HEK293 (cell line): Measurements from ENCODE around the gene BRD8.

Experiments
- EGR2 ChIP-seq: fragments of 450-650 bp; formaldehyde crosslinking; IDR thresholded peaks from 2 replicates; pipeline ENCODE4 v1.5.1; 2016; ENCODE audit warnings: low read depth, missing biosample characterization, missing genetic modification characterization
- PRDM1 ChIP-seq: fragments of 450-650 bp; formaldehyde crosslinking; IDR thresholded peaks from 2 replicates; pipeline ENCODE4; 2016; ENCODE audit warnings: missing biosample characterization, missing genetic modification characterization
- TRIM28 ChIP-seq: IDR thresholded peaks from 2 replicates; pipeline ENCODE4 v1.6.1; 2011; ENCODE audit warnings: low read length, control low read depth, borderline replicate concordance
- ZBTB21 ChIP-seq: fragments of 450-650 bp; formaldehyde crosslinking; IDR thresholded peaks from 2 replicates; pipeline ENCODE4 v1.5.1; 2017; ENCODE audit warnings: missing biosample characterization, missing genetic modification characterization
- ZFP69B ChIP-seq: fragments of 450-650 bp; formaldehyde crosslinking; IDR thresholded peaks from 2 replicates; pipeline ENCODE4 v1.5.1; 2016; ENCODE audit warnings: missing biosample characterization, missing genetic modification characterization
- ZNF10 ChIP-seq: fragments of 450-650 bp; formaldehyde crosslinking; IDR thresholded peaks from 2 replicates; pipeline ENCODE4 v1.5.1; 2017; ENCODE audit warnings: missing biosample characterization, missing genetic modification characterization
- ZNF133 ChIP-seq: fragments of 450-650 bp; formaldehyde crosslinking; IDR thresholded peaks from 2 replicates; pipeline ENCODE4 v1.5.1; 2016; ENCODE audit warnings: missing biosample characterization, missing genetic modification characterization
- ZNF140 ChIP-seq: fragments of 450-650 bp; formaldehyde crosslinking; IDR thresholded peaks from 2 replicates; pipeline ENCODE4 v1.5.1; 2016; ENCODE audit warnings: missing biosample characterization, missing genetic modification characterization
- ZNF202 ChIP-seq: fragments of 450-650 bp; formaldehyde crosslinking; IDR thresholded peaks from 2 replicates; pipeline ENCODE4 v1.5.1; 2016; ENCODE audit warnings: missing biosample characterization, missing genetic modification characterization, borderline replicate concordance
- ZNF214 ChIP-seq: fragments of 450-650 bp; formaldehyde crosslinking; IDR thresholded peaks from 2 replicates; pipeline ENCODE4 v1.5.1; 2017; ENCODE audit warnings: missing biosample characterization, mild to moderate bottlenecking, missing genetic modification characterization, borderline replicate concordance
- ZNF239 ChIP-seq: fragments of 450-650 bp; formaldehyde crosslinking; IDR thresholded peaks from 2 replicates; pipeline ENCODE4 v1.5.1; 2016; ENCODE audit warnings: missing biosample characterization, missing genetic modification characterization
- ZNF324 ChIP-seq: fragments of 450-650 bp; formaldehyde crosslinking; IDR thresholded peaks from 2 replicates; pipeline ENCODE4 v1.5.1; 2016; ENCODE audit warnings: missing biosample characterization, missing genetic modification characterization
- ZNF341 ChIP-seq: fragments of 450-650 bp; formaldehyde crosslinking; IDR thresholded peaks from 2 replicates; pipeline ENCODE4; 2016; ENCODE audit warnings: low read depth, missing biosample characterization, missing genetic modification characterization
- ZNF350 ChIP-seq: fragments of 450-650 bp; formaldehyde crosslinking; IDR thresholded peaks from 2 replicates; pipeline ENCODE4 v1.5.0; 2017; ENCODE audit warnings: missing biosample characterization, mild to moderate bottlenecking, missing genetic modification characterization
- ZNF394 ChIP-seq: fragments of 450-650 bp; formaldehyde crosslinking; IDR thresholded peaks from 2 replicates; pipeline ENCODE4 v1.5.1; 2016; ENCODE audit warnings: missing biosample characterization, missing genetic modification characterization, mild to moderate bottlenecking, moderate library complexity, borderline replicate concordance
- ZNF433 ChIP-seq: fragments of 450-650 bp; formaldehyde crosslinking; IDR thresholded peaks from 2 replicates; pipeline ENCODE4 v1.5.1; 2016; ENCODE audit warnings: missing biosample characterization, missing genetic modification characterization, low read depth
- ZNF529 ChIP-seq: fragments of 450-650 bp; formaldehyde crosslinking; IDR thresholded peaks from 2 replicates; pipeline ENCODE4 v1.5.1; 2017; ENCODE audit warnings: missing genetic modification characterization, missing biosample characterization; ENCODE audit not compliant: insufficient replicate concordance
- ZNF555 ChIP-seq: fragments of 450-650 bp; formaldehyde crosslinking; conservative IDR thresholded peaks from 2 replicates; pipeline ENCODE4 v1.5.1; 2017; ENCODE audit warnings: missing biosample characterization, mild to moderate bottlenecking, missing genetic modification characterization, inconsistent platforms
- ZNF560 ChIP-seq: fragments of 450-650 bp; formaldehyde crosslinking; IDR thresholded peaks from 2 replicates; pipeline ENCODE4 v1.5.1; 2017; ENCODE audit warnings: missing biosample characterization, missing genetic modification characterization, borderline replicate concordance
- ZNF624 ChIP-seq: fragments of 450-650 bp; formaldehyde crosslinking; IDR thresholded peaks from 2 replicates; pipeline ENCODE4 v1.5.1; 2017; ENCODE audit warnings: missing biosample characterization, missing genetic modification characterization
- TF ChIP-seq, protein P1 (sequence below): fragments of 450-650 bp; formaldehyde crosslinking; IDR thresholded peaks from 2 replicates; pipeline ENCODE4 v1.5.1; 2017; ENCODE audit warnings: missing biosample characterization, missing genetic modification characterization
- TF ChIP-seq, protein P2 (sequence below): fragments of 450-650 bp; formaldehyde crosslinking; IDR thresholded peaks from 2 replicates; pipeline ENCODE4 v1.5.1; 2017; ENCODE audit warnings: missing biosample characterization, missing genetic modification characterization
- TF ChIP-seq, protein P3 (sequence below): fragments of 450-650 bp; formaldehyde crosslinking; IDR thresholded peaks from 2 replicates; pipeline ENCODE4 v1.5.1; 2016; ENCODE audit warnings: missing biosample characterization, missing genetic modification characterization
- TF ChIP-seq, protein P4 (sequence below): fragments of 450-650 bp; formaldehyde crosslinking; IDR thresholded peaks from 2 replicates; pipeline ENCODE4 v1.5.1; 2016; ENCODE audit warnings: missing biosample characterization, missing genetic modification characterization
- TF ChIP-seq, protein P5 (sequence below): fragments of 450-650 bp; formaldehyde crosslinking; IDR thresholded peaks from 2 replicates; pipeline ENCODE4 v1.5.1; 2016; ENCODE audit warnings: missing biosample characterization, missing genetic modification characterization
- TF ChIP-seq, protein P6 (sequence below): fragments of 450-650 bp; formaldehyde crosslinking; conservative IDR thresholded peaks from 2 replicates; pipeline ENCODE4 v1.5.1; 2016; ENCODE audit warnings: low read depth, missing biosample characterization, missing genetic modification characterization

BRD8 gene

DNA sequence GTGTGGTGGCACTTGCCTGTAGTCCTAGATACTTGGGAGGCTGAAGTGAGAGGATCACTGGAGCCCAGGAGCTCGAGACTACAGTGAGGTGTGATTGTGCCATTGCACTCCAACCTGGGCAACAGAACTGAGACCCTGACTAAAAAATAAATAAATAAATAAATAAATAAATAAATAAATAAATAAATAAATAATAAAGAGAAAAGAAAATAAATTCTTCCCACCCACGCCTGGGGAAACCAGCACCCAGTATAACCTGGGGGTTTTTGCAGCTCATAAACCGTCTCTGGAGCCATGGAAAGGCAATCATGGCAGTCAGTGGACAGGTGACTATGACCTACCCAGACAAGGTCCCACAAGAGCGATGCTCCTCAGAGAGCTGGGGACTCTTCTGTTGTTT is 86.7 kb downstream of the BRD8 start (continued):
- TF ChIP-seq ZNF433 = 0 out of 2 replicates have a peak, but pooled peaks have one; percentile 10
- no peak for TF ChIP-seq ZNF324 (tag by site-specific recombination)
- TF ChIP-seq ZNF341 = 0 out of 2 replicates have a peak, but pooled peaks have one; percentile 12
- TF ChIP-seq ZNF350 = no peak
- TF ChIP-seq ZNF239 = no peak
- TF ChIP-seq ZNF133 (tag by site-specific recombination) = no peak
- TF ChIP-seq ZNF10 (tag by site-specific recombination) = no peak
- TF ChIP-seq, protein P1, sequence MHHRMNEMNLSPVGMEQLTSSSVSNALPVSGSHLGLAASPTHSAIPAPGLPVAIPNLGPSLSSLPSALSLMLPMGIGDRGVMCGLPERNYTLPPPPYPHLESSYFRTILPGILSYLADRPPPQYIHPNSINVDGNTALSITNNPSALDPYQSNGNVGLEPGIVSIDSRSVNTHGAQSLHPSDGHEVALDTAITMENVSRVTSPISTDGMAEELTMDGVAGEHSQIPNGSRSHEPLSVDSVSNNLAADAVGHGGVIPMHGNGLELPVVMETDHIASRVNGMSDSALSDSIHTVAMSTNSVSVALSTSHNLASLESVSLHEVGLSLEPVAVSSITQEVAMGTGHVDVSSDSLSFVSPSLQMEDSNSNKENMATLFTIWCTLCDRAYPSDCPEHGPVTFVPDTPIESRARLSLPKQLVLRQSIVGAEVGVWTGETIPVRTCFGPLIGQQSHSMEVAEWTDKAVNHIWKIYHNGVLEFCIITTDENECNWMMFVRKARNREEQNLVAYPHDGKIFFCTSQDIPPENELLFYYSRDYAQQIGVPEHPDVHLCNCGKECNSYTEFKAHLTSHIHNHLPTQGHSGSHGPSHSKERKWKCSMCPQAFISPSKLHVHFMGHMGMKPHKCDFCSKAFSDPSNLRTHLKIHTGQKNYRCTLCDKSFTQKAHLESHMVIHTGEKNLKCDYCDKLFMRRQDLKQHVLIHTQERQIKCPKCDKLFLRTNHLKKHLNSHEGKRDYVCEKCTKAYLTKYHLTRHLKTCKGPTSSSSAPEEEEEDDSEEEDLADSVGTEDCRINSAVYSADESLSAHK (tag by site-specific recombination) = no peak
- 0 out of 2 replicates have a peak, but pooled peaks have one; percentile 40 for TF ChIP-seq ZNF560
- no peak for TF ChIP-seq TRIM28
- no peak for TF ChIP-seq ZNF624 (tag by site-specific recombination)
- TF ChIP-seq, protein P2, sequence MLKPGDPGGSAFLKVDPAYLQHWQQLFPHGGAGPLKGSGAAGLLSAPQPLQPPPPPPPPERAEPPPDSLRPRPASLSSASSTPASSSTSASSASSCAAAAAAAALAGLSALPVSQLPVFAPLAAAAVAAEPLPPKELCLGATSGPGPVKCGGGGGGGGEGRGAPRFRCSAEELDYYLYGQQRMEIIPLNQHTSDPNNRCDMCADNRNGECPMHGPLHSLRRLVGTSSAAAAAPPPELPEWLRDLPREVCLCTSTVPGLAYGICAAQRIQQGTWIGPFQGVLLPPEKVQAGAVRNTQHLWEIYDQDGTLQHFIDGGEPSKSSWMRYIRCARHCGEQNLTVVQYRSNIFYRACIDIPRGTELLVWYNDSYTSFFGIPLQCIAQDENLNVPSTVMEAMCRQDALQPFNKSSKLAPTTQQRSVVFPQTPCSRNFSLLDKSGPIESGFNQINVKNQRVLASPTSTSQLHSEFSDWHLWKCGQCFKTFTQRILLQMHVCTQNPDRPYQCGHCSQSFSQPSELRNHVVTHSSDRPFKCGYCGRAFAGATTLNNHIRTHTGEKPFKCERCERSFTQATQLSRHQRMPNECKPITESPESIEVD (tag by site-specific recombination) = no peak
- 0 out of 2 replicates have a peak, but pooled peaks have one; percentile 26 for TF ChIP-seq ZNF202 (tag by site-specific recombination)
- TF ChIP-seq, protein P3, sequence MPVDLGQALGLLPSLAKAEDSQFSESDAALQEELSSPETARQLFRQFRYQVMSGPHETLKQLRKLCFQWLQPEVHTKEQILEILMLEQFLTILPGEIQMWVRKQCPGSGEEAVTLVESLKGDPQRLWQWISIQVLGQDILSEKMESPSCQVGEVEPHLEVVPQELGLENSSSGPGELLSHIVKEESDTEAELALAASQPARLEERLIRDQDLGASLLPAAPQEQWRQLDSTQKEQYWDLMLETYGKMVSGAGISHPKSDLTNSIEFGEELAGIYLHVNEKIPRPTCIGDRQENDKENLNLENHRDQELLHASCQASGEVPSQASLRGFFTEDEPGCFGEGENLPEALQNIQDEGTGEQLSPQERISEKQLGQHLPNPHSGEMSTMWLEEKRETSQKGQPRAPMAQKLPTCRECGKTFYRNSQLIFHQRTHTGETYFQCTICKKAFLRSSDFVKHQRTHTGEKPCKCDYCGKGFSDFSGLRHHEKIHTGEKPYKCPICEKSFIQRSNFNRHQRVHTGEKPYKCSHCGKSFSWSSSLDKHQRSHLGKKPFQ = no peak
- TF ChIP-seq ZNF140 (tag by site-specific recombination) = peak; percentile 53; the same call in 1 of the 2 replicates
- TF ChIP-seq ZNF394 (tag by site-specific recombination) = peak; percentile 90
- peak; percentile 34; the same call in 1 of the 2 replicates for TF ChIP-seq ZBTB21 (tag by site-specific recombination)
- peak; percentile 21 for TF ChIP-seq ZNF529
- TF ChIP-seq, protein P4, sequence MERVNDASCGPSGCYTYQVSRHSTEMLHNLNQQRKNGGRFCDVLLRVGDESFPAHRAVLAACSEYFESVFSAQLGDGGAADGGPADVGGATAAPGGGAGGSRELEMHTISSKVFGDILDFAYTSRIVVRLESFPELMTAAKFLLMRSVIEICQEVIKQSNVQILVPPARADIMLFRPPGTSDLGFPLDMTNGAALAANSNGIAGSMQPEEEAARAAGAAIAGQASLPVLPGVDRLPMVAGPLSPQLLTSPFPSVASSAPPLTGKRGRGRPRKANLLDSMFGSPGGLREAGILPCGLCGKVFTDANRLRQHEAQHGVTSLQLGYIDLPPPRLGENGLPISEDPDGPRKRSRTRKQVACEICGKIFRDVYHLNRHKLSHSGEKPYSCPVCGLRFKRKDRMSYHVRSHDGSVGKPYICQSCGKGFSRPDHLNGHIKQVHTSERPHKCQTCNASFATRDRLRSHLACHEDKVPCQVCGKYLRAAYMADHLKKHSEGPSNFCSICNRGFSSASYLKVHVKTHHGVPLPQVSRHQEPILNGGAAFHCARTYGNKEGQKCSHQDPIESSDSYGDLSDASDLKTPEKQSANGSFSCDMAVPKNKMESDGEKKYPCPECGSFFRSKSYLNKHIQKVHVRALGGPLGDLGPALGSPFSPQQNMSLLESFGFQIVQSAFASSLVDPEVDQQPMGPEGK = no peak
- TF ChIP-seq ZNF214 = no peak
- TF ChIP-seq, protein P5, sequence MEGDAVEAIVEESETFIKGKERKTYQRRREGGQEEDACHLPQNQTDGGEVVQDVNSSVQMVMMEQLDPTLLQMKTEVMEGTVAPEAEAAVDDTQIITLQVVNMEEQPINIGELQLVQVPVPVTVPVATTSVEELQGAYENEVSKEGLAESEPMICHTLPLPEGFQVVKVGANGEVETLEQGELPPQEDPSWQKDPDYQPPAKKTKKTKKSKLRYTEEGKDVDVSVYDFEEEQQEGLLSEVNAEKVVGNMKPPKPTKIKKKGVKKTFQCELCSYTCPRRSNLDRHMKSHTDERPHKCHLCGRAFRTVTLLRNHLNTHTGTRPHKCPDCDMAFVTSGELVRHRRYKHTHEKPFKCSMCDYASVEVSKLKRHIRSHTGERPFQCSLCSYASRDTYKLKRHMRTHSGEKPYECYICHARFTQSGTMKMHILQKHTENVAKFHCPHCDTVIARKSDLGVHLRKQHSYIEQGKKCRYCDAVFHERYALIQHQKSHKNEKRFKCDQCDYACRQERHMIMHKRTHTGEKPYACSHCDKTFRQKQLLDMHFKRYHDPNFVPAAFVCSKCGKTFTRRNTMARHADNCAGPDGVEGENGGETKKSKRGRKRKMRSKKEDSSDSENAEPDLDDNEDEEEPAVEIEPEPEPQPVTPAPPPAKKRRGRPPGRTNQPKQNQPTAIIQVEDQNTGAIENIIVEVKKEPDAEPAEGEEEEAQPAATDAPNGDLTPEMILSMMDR (tag by site-specific recombination) = no peak
- TF ChIP-seq, protein P6, sequence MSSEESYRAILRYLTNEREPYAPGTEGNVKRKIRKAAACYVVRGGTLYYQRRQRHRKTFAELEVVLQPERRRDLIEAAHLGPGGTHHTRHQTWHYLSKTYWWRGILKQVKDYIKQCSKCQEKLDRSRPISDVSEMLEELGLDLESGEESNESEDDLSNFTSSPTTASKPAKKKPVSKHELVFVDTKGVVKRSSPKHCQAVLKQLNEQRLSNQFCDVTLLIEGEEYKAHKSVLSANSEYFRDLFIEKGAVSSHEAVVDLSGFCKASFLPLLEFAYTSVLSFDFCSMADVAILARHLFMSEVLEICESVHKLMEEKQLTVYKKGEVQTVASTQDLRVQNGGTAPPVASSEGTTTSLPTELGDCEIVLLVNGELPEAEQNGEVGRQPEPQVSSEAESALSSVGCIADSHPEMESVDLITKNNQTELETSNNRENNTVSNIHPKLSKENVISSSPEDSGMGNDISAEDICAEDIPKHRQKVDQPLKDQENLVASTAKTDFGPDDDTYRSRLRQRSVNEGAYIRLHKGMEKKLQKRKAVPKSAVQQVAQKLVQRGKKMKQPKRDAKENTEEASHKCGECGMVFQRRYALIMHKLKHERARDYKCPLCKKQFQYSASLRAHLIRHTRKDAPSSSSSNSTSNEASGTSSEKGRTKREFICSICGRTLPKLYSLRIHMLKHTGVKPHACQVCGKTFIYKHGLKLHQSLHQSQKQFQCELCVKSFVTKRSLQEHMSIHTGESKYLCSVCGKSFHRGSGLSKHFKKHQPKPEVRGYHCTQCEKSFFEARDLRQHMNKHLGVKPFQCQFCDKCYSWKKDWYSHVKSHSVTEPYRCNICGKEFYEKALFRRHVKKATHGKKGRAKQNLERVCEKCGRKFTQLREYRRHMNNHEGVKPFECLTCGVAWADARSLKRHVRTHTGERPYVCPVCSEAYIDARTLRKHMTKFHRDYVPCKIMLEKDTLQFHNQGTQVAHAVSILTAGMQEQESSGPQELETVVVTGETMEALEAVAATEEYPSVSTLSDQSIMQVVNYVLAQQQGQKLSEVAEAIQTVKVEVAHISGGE (tag by site-specific recombination) = peak; percentile 63
- TF ChIP-seq ZFP69B (tag by site-specific recombination) = no peak
- TF ChIP-seq ZNF555 (tag by site-specific recombination) = peak; percentile 58
- no peak for TF ChIP-seq PRDM1 (tag by site-specific recombination)
- no peak for TF ChIP-seq EGR2 (tag by site-specific recombination)
